Breast epithelium (tissue), 4 donors: ENCODE data around the gene HEATR5A. TPM values are rescaled to one million over a fixed set of nuclear protein-coding genes. Genes with fewer than 3 reads are reported as not detected.
"Not testable (repeated sequence)": the region's sequence is repeated elsewhere in the genome, so short reads cannot be mapped to it uniquely, and the experiment has no call there.

Experiments
- DNase-seq, 2 donors: peaks; one replicate each; pipeline ENCODE4 v3.0.0-alpha.2; 2019; ENCODE audit warnings: low spot score in 2 of 2
- H3K27ac ChIP-seq, 2 donors: fragments of 200-600 bp; sonication (generic) in 1 of 2; one replicate each; pipeline ENCODE4 v1.5.1; 2016 to 2019; ENCODE audit warnings: mild to moderate bottlenecking in 1 of 2
- H3K27me3 ChIP-seq, 2 donors: fragments of 200-600 bp; sonication (generic) in 1 of 2; one replicate each; pipeline versions ENCODE4 v1.5.1 to v1.6.0; 2017 to 2019; ENCODE audit warnings: control low read depth in 1 of 2, mild to moderate bottlenecking in 1 of 2
- H3K36me3 ChIP-seq: fragments of 200-600 bp; one replicate; pipeline ENCODE4 v1.5.1; 2019
- H3K4me1 ChIP-seq, 2 donors: fragments of 200-600 bp; sonication (generic); one replicate each; pipeline ENCODE4 v1.5.1; 2016 to 2019; ENCODE audit warnings: control low read depth in 1 of 2
- H3K4me3 ChIP-seq, 3 donors: fragments of 200-600 bp; sonication (generic); 1 replicate in 2 of 3; 2 replicates in 1 of 3; pipeline ENCODE4 v1.5.1; 2016 to 2019; ENCODE audit warnings: mild to moderate bottlenecking in 3 of 3, moderate library complexity in 2 of 3
- H3K9me3 ChIP-seq, 2 donors: fragments of 200-600 bp; sonication (generic) in 1 of 2; one replicate each; pipeline ENCODE4 v1.5.1; 2016 to 2019; ENCODE audit warnings: control low read depth in 1 of 2
- CTCF ChIP-seq, 3 donors: fragments of 450-650 bp; IDR thresholded peaks; one replicate each; pipeline ENCODE4 v1.5.1; 2016 to 2017; ENCODE audit warnings: antibody characterized with exemption in 3 of 3, mild to moderate bottlenecking in 3 of 3, moderate library complexity in 3 of 3
- POLR2A ChIP-seq: fragments of 450-650 bp; IDR thresholded peaks from one replicate; pipeline ENCODE4 v1.6.1; 2016; ENCODE audit warnings: antibody characterized with exemption, mild to moderate bottlenecking, moderate library complexity
- POLR2AphosphoS5 ChIP-seq, 3 donors: sonication (generic); formaldehyde crosslinking; IDR thresholded peaks; one replicate each; pipeline ENCODE4 v1.6.1; 2017; ENCODE audit warnings: antibody characterized with exemption in 3 of 3
- intact Hi-C: fragments of 100-400 bp; cut with DNase I; formaldehyde crosslinking; loops from one replicate; pipeline ENCODE4 v1.15.1; 2023; ENCODE audit warnings: low total_unique reads
- total RNA-seq, 3 donors: library from RNA; depleted of rRNA; stranded (reverse); fragments of >200 nt; gene quantifications; one replicate each; pipeline ENCODE4 v1.1.0, GENCODE V29; 2016

Gene HEATR5A
- total RNA-seq, 3 donors from 2014 or later = 24.6 to 43.9 (median 34.7) TPM

GRCh38 chr14:31323419-31323818 is 96.9 kb downstream of the HEATR5A start:
- intact Hi-C loops = no loop called here
- Histone ChIP-seq H3K4me3 (no peak overlapping the region), H3K9me3 (no peaks in the 10 kb centered on the region), H3K27me3 (no peaks in the 10 kb centered on the region), H3K4me1 (no peaks in the 10 kb centered on the region), H3K27ac (no peak overlapping the region), H3K36me3 (no peaks in the 10 kb centered on the region)
- TF ChIP-seq CTCF (IDR thresholded peaks at IDR 0.05) = no peak
- TF ChIP-seq POLR2AphosphoS5 (IDR thresholded peaks at IDR 0.05) = no peak
- TF ChIP-seq POLR2A = no peak
- no peak for DNase-seq

GRCh38 chr14:31320922-31321766 is 99.2 kb downstream of the HEATR5A start:
- H3K27me3 ChIP-seq = no peaks in the 10 kb centered on the region
- no peak for TF ChIP-seq POLR2A
- no peak for TF ChIP-seq POLR2AphosphoS5 (IDR thresholded peaks at IDR 0.05)
- no peak for TF ChIP-seq CTCF (IDR thresholded peaks at IDR 0.05)
- DNase-seq = no peak
- H3K9me3 ChIP-seq = no peaks in the 10 kb centered on the region
- H3K27ac ChIP-seq = no peak overlapping the region
- H3K4me1 ChIP-seq = no peaks in the 10 kb centered on the region
- intact Hi-C loops = no loop called here
- H3K36me3 ChIP-seq = no peaks in the 10 kb centered on the region
- H3K4me3 ChIP-seq = no peak overlapping the region

- H3K4me3 ChIP-seq = no peak overlapping the region
- no peaks in the 10 kb centered on the region for H3K9me3 ChIP-seq
- no peak for TF ChIP-seq CTCF (IDR thresholded peaks at IDR 0.05)
- no peak for TF ChIP-seq POLR2A
- TF ChIP-seq POLR2AphosphoS5 (IDR thresholded peaks at IDR 0.05) = no peak
- DNase-seq = no peak
- no peaks in the 10 kb centered on the region for H3K36me3 ChIP-seq
- intact Hi-C loops = no loop called here
- no peak overlapping the region for H3K27ac ChIP-seq
- H3K4me1 ChIP-seq = no peaks in the 10 kb centered on the region
- H3K27me3 ChIP-seq = no peaks in the 10 kb centered on the region
These were observed 100.1 kb downstream of the HEATR5A start for GRCh38 chr14:31320216-31320615.

- no peaks in the 10 kb centered on the region for H3K9me3 ChIP-seq
- H3K36me3 ChIP-seq = no peaks in the 10 kb centered on the region
- TF ChIP-seq CTCF (IDR thresholded peaks at IDR 0.05) (no peak), POLR2A (no peak), POLR2AphosphoS5 (IDR thresholded peaks at IDR 0.05) (no peak)
- H3K4me3 ChIP-seq = no peak overlapping the region
- intact Hi-C loops = no loop called here
- H3K4me1 ChIP-seq = no peaks in the 10 kb centered on the region
- H3K27ac ChIP-seq = no peak overlapping the region
- no peak for DNase-seq
- no peaks in the 10 kb centered on the region for H3K27me3 ChIP-seq
These were observed 100.6 kb downstream of the HEATR5A start for GRCh38 chr14:31319701-31320100.

- no peaks in the 10 kb centered on the region for H3K9me3 ChIP-seq
- intact Hi-C loops = loop anchor here (5.0 kb wide), 1 partner anchor 284 kb away; no protein-coding TSS in a partner anchor
- H3K27ac ChIP-seq = no peak overlapping the region
- no peak overlapping the region for H3K4me3 ChIP-seq
- no peak for DNase-seq
- no peaks in the 10 kb centered on the region for H3K4me1 ChIP-seq
- peaks cover 5% of the 10 kb centered on the region for H3K36me3 ChIP-seq
- no peaks in the 10 kb centered on the region for H3K27me3 ChIP-seq
- TF ChIP-seq POLR2A (no peak), POLR2AphosphoS5 (IDR thresholded peaks at IDR 0.05) (no peak), CTCF (IDR thresholded peaks at IDR 0.05) (no peak)
These were observed 107.4 kb downstream of the HEATR5A start for GRCh38 chr14:31312934-31313333.

GRCh38 chr14:31312370-31312769 is 108.0 kb downstream of the HEATR5A start:
- H3K4me1 ChIP-seq, DNase-seq, H3K4me3 ChIP-seq, H3K27ac ChIP-seq, H3K36me3 ChIP-seq, H3K9me3 ChIP-seq, H3K27me3 ChIP-seq: not testable (repeated sequence)
- intact Hi-C loops = loop anchor here (5.0 kb wide), 1 partner anchor 285 kb away; no protein-coding TSS in a partner anchor
